HEK293 (cell line): Measurements from ENCODE around the gene SLC2A4.

ENCODE experiments used
- CTCF ChIA-PET: fragments of 350-600 bp; formaldehyde crosslinking; extraction: SDS; loops from one replicate; lab custom pipeline; 2021; ENCODE audit warnings: antibody characterized with exemption; lab: Yijun Ruan, JAX
- POLR2A ChIA-PET: fragments of 300-600 bp; formaldehyde crosslinking; extraction: SDS; loops from one replicate; lab custom pipeline; 2020; ENCODE audit warnings: antibody characterized with exemption, inconsistent platforms; lab: Yijun Ruan, JAX
- H3K27ac ChIP-seq: fragments of 200-500 bp; sonication (Bioruptor generic); 2 replicates; pipeline ENCODE4 v1.5.1; 2014; ENCODE audit warnings: low read depth, low read length, control low read depth, inconsistent platforms; ENCODE audit errors: extremely low read depth
- H3K36me3 ChIP-seq, 2 experiments: fragments of 200-500 bp in 1 of 2; sonication (Bioruptor generic) in 1 of 2; 1 replicate in 1 of 2; 2 replicates in 1 of 2; pipeline ENCODE4 v1.5.1; 2014 to 2017; ENCODE audit warnings: inconsistent platforms in 2 of 2, low read length in 2 of 2; ENCODE audit not compliant: control insufficient read depth in 2 of 2, insufficient read depth in 1 of 2
- H3K4me1 ChIP-seq: fragments of 200-500 bp; sonication (Bioruptor generic); 2 replicates; pipeline ENCODE4 v1.5.1; 2014; ENCODE audit warnings: mild to moderate bottlenecking, low read length, inconsistent platforms; ENCODE audit not compliant: control insufficient read depth, insufficient read depth
- H3K4me3 ChIP-seq: 2 replicates; pipeline ENCODE4 v1.5.1; 2011; ENCODE audit warnings: low read depth, mild to moderate bottlenecking, control low read depth, low read length, moderate library complexity
- H3K9me3 ChIP-seq: fragments of 200-500 bp; sonication (Bioruptor generic); 2 replicates; pipeline ENCODE4 v1.5.1; 2014; ENCODE audit warnings: low read depth, low read length, inconsistent platforms; ENCODE audit not compliant: control insufficient read depth, insufficient read depth
- EGR2 ChIP-seq: fragments of 450-650 bp; formaldehyde crosslinking; IDR thresholded peaks from 2 replicates; pipeline ENCODE4 v1.5.1; 2016; ENCODE audit warnings: low read depth, missing biosample characterization, missing genetic modification characterization
- KLF10 ChIP-seq: fragments of 450-650 bp; IDR thresholded peaks from 2 replicates; pipeline ENCODE4 v1.5.1; 2018; ENCODE audit warnings: missing biosample characterization, mild to moderate bottlenecking, missing genetic modification characterization
- KLF9 ChIP-seq: fragments of 450-650 bp; formaldehyde crosslinking; IDR thresholded peaks from 2 replicates; pipeline ENCODE4 v1.5.1; 2016; ENCODE audit warnings: missing biosample characterization, missing genetic modification characterization, low read depth
- MZF1 ChIP-seq: fragments of 450-650 bp; formaldehyde crosslinking; IDR thresholded peaks from 2 replicates; pipeline ENCODE4 v1.5.1; 2017; ENCODE audit warnings: missing biosample characterization, missing genetic modification characterization, borderline replicate concordance
- OSR2 ChIP-seq: fragments of 450-650 bp; formaldehyde crosslinking; IDR thresholded peaks from 2 replicates; pipeline ENCODE4 v1.5.1; 2016; ENCODE audit warnings: missing biosample characterization, missing genetic modification characterization
- SETDB1 ChIP-seq: IDR thresholded peaks from one replicate; pipeline ENCODE4 v1.6.1; 2017; ENCODE audit warnings: mild to moderate bottlenecking, low read length, moderate library complexity, mixed read lengths; ENCODE audit not compliant: insufficient read length
- SP7 ChIP-seq: fragments of 450-650 bp; formaldehyde crosslinking; IDR thresholded peaks from 2 replicates; pipeline ENCODE4 v1.5.1; 2016; ENCODE audit warnings: missing biosample characterization, missing genetic modification characterization
- TSHZ1 ChIP-seq: fragments of 450-650 bp; formaldehyde crosslinking; IDR thresholded peaks from 2 replicates; pipeline ENCODE4 v1.5.1; 2016; ENCODE audit warnings: missing biosample characterization, missing genetic modification characterization, borderline replicate concordance
- ZBTB20 ChIP-seq: fragments of 450-650 bp; formaldehyde crosslinking; IDR thresholded peaks from 2 replicates; pipeline ENCODE4 v1.5.1; 2016; ENCODE audit warnings: missing biosample characterization, missing genetic modification characterization
- ZBTB44 ChIP-seq: fragments of 450-650 bp; IDR thresholded peaks from 2 replicates; pipeline ENCODE4 v1.5.1; 2018; ENCODE audit warnings: missing biosample characterization, mild to moderate bottlenecking, missing genetic modification characterization
- ZNF140 ChIP-seq: fragments of 450-650 bp; formaldehyde crosslinking; IDR thresholded peaks from 2 replicates; pipeline ENCODE4 v1.5.1; 2016; ENCODE audit warnings: missing biosample characterization, missing genetic modification characterization
- ZNF211 ChIP-seq: fragments of 450-650 bp; formaldehyde crosslinking; IDR thresholded peaks from 2 replicates; pipeline ENCODE4 v1.5.1; 2016; ENCODE audit warnings: low read depth, missing biosample characterization, missing genetic modification characterization
- ZNF24 ChIP-seq: fragments of 450-650 bp; formaldehyde crosslinking; IDR thresholded peaks from 2 replicates; pipeline ENCODE4 v1.5.1; 2016; ENCODE audit warnings: missing biosample characterization, missing genetic modification characterization
- ZNF335 ChIP-seq: fragments of 450-650 bp; formaldehyde crosslinking; conservative IDR thresholded peaks from 2 replicates; pipeline ENCODE4 v1.5.1; 2016; ENCODE audit warnings: missing biosample characterization, missing genetic modification characterization
- ZNF473 ChIP-seq: fragments of 450-650 bp; formaldehyde crosslinking; IDR thresholded peaks from 2 replicates; pipeline ENCODE4 v1.5.1; 2017; ENCODE audit warnings: missing biosample characterization, missing genetic modification characterization
- ZNF529 ChIP-seq: fragments of 450-650 bp; formaldehyde crosslinking; IDR thresholded peaks from 2 replicates; pipeline ENCODE4 v1.5.1; 2017; ENCODE audit warnings: missing genetic modification characterization, missing biosample characterization; ENCODE audit not compliant: insufficient replicate concordance
- ZNF555 ChIP-seq: fragments of 450-650 bp; formaldehyde crosslinking; conservative IDR thresholded peaks from 2 replicates; pipeline ENCODE4 v1.5.1; 2017; ENCODE audit warnings: missing biosample characterization, mild to moderate bottlenecking, missing genetic modification characterization, inconsistent platforms
- ZNF610 ChIP-seq: fragments of 450-650 bp; formaldehyde crosslinking; IDR thresholded peaks from 2 replicates; pipeline ENCODE4 v1.5.1; 2016; ENCODE audit warnings: missing biosample characterization, missing genetic modification characterization, borderline replicate concordance
- ZNF677 ChIP-seq: fragments of 450-650 bp; IDR thresholded peaks from 2 replicates; pipeline ENCODE4 v1.5.0; 2018; ENCODE audit warnings: missing biosample characterization, mild to moderate bottlenecking, missing genetic modification characterization, moderate library complexity
- ZNF785 ChIP-seq: fragments of 450-650 bp; formaldehyde crosslinking; IDR thresholded peaks from 2 replicates; pipeline ENCODE4 v1.5.1; 2016; ENCODE audit warnings: missing biosample characterization, missing genetic modification characterization
- ZSCAN5A ChIP-seq: fragments of 450-650 bp; formaldehyde crosslinking; IDR thresholded peaks from 2 replicates; pipeline ENCODE4 v1.5.1; 2016; ENCODE audit warnings: missing biosample characterization, missing genetic modification characterization
- TF ChIP-seq, protein P1 (sequence below): IDR thresholded peaks from 2 replicates; pipeline ENCODE4 v1.6.1; 2011; ENCODE audit warnings: mild to moderate bottlenecking, low read depth, low read length, borderline replicate concordance
- TF ChIP-seq, protein P2 (sequence below): fragments of 450-650 bp; formaldehyde crosslinking; IDR thresholded peaks from 2 replicates; pipeline ENCODE4 v1.5.1; 2016; ENCODE audit warnings: missing biosample characterization, missing genetic modification characterization, borderline replicate concordance

SLC2A4 gene

GRCh38 chr17:7314719-7315569 lies 33.4 kb downstream of the SLC2A4 start, which contains the start of gene GPS2:
GPS2 (minus strand) TSS chr17:7315360; CDS start chr17:7315052, 308 bp downstream.
- Histone ChIP-seq H3K36me3 (peaks cover 39 to 75% of the 10 kb centered on the region in 2 experiments), H3K27ac (peak within 1 kb of the TSS; percentile 98), H3K4me3 (peak within 1 kb of the TSS; percentile 87), H3K4me1 (peaks cover 11% of the 10 kb centered on the region), H3K9me3 (no peaks in the 10 kb centered on the region)
- ChIA-PET CTCF (interaction anchor here (0.6 to 4.1 kb wide), 5 partner anchors 11 to 1909 kb away, joined by 5 to 22 read pairs (median 6); no protein-coding TSS in a partner anchor), POLR2A (interaction anchor here (0.6 to 4.1 kb wide), 10 partner anchors 15 to 388 kb away, joined by 3 to 42 read pairs (median 4); partner anchors contain the start of genes ACADVL, DLG4, NEURL4 and PHF23)
- TF ChIP-seq, protein P1, sequence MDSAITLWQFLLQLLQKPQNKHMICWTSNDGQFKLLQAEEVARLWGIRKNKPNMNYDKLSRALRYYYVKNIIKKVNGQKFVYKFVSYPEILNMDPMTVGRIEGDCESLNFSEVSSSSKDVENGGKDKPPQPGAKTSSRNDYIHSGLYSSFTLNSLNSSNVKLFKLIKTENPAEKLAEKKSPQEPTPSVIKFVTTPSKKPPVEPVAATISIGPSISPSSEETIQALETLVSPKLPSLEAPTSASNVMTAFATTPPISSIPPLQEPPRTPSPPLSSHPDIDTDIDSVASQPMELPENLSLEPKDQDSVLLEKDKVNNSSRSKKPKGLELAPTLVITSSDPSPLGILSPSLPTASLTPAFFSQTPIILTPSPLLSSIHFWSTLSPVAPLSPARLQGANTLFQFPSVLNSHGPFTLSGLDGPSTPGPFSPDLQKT = no peak
- TF ChIP-seq ZNF140 (tag by site-specific recombination) = no peak
- TF ChIP-seq KLF9 (tag by site-specific recombination) = peak; percentile 34
- TF ChIP-seq ZBTB44 (tag by site-specific recombination) = no peak
- TF ChIP-seq OSR2 (tag by site-specific recombination) = no peak
- 0 out of 2 replicates have a peak, but pooled peaks have one; percentile 51 for TF ChIP-seq ZSCAN5A (tag by site-specific recombination)
- no peak for TF ChIP-seq TSHZ1 (tag by site-specific recombination)
- TF ChIP-seq ZNF529 (tag by site-specific recombination) = no peak
- TF ChIP-seq SP7 = peak; percentile 52
- TF ChIP-seq ZBTB20 (tag by site-specific recombination) = peak; percentile 44; the same call in 1 of the 2 replicates
- TF ChIP-seq, protein P2, sequence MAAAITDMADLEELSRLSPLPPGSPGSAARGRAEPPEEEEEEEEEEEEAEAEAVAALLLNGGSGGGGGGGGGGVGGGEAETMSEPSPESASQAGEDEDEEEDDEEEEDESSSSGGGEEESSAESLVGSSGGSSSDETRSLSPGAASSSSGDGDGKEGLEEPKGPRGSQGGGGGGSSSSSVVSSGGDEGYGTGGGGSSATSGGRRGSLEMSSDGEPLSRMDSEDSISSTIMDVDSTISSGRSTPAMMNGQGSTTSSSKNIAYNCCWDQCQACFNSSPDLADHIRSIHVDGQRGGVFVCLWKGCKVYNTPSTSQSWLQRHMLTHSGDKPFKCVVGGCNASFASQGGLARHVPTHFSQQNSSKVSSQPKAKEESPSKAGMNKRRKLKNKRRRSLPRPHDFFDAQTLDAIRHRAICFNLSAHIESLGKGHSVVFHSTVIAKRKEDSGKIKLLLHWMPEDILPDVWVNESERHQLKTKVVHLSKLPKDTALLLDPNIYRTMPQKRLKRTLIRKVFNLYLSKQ (tag by site-specific recombination) = no peak
- TF ChIP-seq KLF10 (tag by site-specific recombination) = peak; percentile 72; the same call in 1 of the 2 replicates
- TF ChIP-seq SETDB1 = no peak
- TF ChIP-seq ZNF335 = peak; percentile 85
- TF ChIP-seq ZNF610 = peak; percentile 41; the same call in 1 of the 2 replicates
- no peak for TF ChIP-seq MZF1 (tag by site-specific recombination)
- TF ChIP-seq ZNF211 (tag by site-specific recombination) = no peak
- 0 out of 2 replicates have a peak, but pooled peaks have one; percentile 23 for TF ChIP-seq ZNF24 (tag by site-specific recombination)
- peak; percentile 42 for TF ChIP-seq EGR2
- no peak for TF ChIP-seq ZNF555 (tag by site-specific recombination)
- TF ChIP-seq ZNF677 (tag by site-specific recombination) = no peak
- no peak for TF ChIP-seq ZNF785
- TF ChIP-seq ZNF473 (tag by site-specific recombination) = no peak
